AG04449 (cell line): ENCODE measurements around the gene ATPAF2.
A peak's percentile ranks its signal among the peaks of the same experiment; 100 is the strongest.

Source experiments
- CTCF ChIA-PET: fragments of 350-600 bp; formaldehyde crosslinking; extraction: SDS; loops from one replicate; lab custom pipeline; 2021; ENCODE audit warnings: antibody characterized with exemption; lab: Yijun Ruan, JAX
- POLR2A ChIA-PET: fragments of 400-600, 350-600 bp; formaldehyde crosslinking; extraction: SDS; loops from one replicate; lab custom pipeline; 2020; ENCODE audit warnings: antibody characterized with exemption, inconsistent platforms; lab: Yijun Ruan, JAX
- DNase-seq: peaks from one replicate; pipeline ENCODE4 v3.0.0-alpha.2; 2010; ENCODE audit warnings: low read depth, low spot score
- H3K4me3 ChIP-seq: 2 replicates; pipeline ENCODE4 v1.5.1; 2011; ENCODE audit warnings: low read depth, mild to moderate bottlenecking, control low read depth, low read length
- TF ChIP-seq, protein P1 (sequence below): IDR thresholded peaks from one replicate; pipeline ENCODE4 v1.5.1; 2011; ENCODE audit warnings: mild to moderate bottlenecking, moderate library complexity, low read length, control low read depth, inconsistent platforms; ENCODE audit not compliant: insufficient read depth; ENCODE audit errors: missing control alignments

ATPAF2 gene

GRCh38 chr17:18037486-18037885 is 1.5 kb downstream of the ATPAF2 start:
- TF ChIP-seq, protein P1, sequence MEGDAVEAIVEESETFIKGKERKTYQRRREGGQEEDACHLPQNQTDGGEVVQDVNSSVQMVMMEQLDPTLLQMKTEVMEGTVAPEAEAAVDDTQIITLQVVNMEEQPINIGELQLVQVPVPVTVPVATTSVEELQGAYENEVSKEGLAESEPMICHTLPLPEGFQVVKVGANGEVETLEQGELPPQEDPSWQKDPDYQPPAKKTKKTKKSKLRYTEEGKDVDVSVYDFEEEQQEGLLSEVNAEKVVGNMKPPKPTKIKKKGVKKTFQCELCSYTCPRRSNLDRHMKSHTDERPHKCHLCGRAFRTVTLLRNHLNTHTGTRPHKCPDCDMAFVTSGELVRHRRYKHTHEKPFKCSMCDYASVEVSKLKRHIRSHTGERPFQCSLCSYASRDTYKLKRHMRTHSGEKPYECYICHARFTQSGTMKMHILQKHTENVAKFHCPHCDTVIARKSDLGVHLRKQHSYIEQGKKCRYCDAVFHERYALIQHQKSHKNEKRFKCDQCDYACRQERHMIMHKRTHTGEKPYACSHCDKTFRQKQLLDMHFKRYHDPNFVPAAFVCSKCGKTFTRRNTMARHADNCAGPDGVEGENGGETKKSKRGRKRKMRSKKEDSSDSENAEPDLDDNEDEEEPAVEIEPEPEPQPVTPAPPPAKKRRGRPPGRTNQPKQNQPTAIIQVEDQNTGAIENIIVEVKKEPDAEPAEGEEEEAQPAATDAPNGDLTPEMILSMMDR: no peak
- DNase-seq: no peak
- ChIA-PET POLR2A (no interaction called here), CTCF (interaction anchor here (0.9 to 3.7 kb wide), 8 partner anchors 9 to 228 kb away, joined by 3 to 25 read pairs (median 4); no protein-coding TSS in a partner anchor)
- H3K4me3 ChIP-seq: no peak overlapping the region; the same call in 1 of the 2 replicates

DNA sequence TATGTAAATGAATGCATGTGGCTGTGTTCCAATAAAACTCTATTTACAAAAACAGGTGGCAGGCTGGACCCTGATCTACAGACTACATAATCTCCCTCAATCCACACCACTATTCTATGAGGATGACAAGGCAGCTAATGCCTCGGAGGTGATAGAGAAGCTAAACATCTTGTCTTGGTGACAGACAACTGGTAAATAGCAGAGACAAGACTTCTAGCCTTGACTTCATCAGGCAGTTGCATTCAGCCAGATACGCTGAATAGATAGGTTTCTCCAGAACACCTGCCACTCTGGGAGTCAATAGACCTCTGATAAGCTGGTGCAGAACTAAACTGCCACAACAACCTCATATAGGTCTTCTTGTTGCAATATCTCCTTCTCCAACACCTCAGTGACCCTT is 3.3 kb downstream of the ATPAF2 start:
- TF ChIP-seq, protein P1: no peak
- ChIA-PET CTCF (interaction anchor here (0.7 to 6.2 kb wide), 25 partner anchors 10 to 354 kb away, joined by 3 to 167 read pairs (median 5); partner anchors contain the start of gene RAI1), POLR2A (no interaction called here)
- DNase-seq: no peak
- no peak overlapping the region for H3K4me3 ChIP-seq

- DNase-seq: peak; percentile 49
- CTCF ChIA-PET: interaction anchor here (0.7 to 6.2 kb wide), 57 partner anchors 8 to 519 kb away, joined by 3 to 167 read pairs (median 5); partner anchors contain the start of genes DRC3, RAI1, SREBF1 and TOM1L2
- TF ChIP-seq, protein P1: peak; percentile 40
- no peak overlapping the region for H3K4me3 ChIP-seq
- POLR2A ChIA-PET: interaction anchor here (0.6 to 0.8 kb wide), 3 partner anchors 167 to 193 kb away, joined by 3 to 4 read pairs (median 4); no protein-coding TSS in a partner anchor
Observed at GRCh38 chr17:18033442-18034099, 5.4 kb downstream of the ATPAF2 start.

- H3K4me3 ChIP-seq: no peak overlapping the region
- POLR2A ChIA-PET: no interaction called here
- TF ChIP-seq, protein P1: no peak
- no peak for DNase-seq
- CTCF ChIA-PET: interaction anchor here (0.6 to 6.2 kb wide), 16 partner anchors 9 to 390 kb away, joined by 3 to 167 read pairs (median 13); partner anchors contain the start of genes DRC3 and TOM1L2
Observed at GRCh38 chr17:18031955-18032354, 7.0 kb downstream of the ATPAF2 start.

DNA sequence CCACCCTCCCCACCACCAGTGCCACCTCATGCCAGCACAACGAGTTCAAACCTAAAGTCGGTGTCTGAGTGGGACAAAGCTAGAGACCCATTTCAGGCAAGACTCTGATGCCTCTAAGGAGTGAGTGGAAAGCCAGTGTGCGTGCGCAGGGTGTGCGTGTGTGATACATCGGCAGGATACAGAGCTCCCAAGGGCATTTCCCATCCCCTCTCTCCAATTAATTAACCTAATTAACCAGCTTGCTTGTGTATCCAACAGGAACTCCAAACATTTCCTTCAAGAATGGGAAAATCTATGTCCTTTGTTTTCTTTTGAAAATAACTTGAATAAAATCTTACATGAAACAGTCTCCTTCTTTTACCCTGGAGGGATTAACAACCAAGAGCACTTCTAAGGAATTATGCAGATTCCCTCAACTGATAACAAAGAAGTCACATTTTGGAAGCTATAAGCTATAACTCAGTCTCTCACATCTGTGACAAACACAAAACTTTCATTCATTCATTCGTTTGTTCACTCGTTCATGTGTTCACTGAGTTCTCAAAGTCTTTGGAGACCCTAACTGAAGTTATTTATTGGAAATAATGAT is 9.9 kb downstream of the ATPAF2 start:
- ChIA-PET CTCF (interaction anchor here (0.8 to 3.0 kb wide), 6 partner anchors 9 to 217 kb away, joined by 4 to 22 read pairs (median 4); partner anchors contain the start of gene DRC3), POLR2A (no interaction called here)
- DNase-seq: no peak
- TF ChIP-seq, protein P1: no peak
- H3K4me3 ChIP-seq: no peak overlapping the region
